ENCODE results near the gene PKDREJ. TPM values are rescaled to one million over a fixed set of nuclear protein-coding genes. Genes with fewer than 3 reads are reported as not detected.
A peak's percentile ranks its signal among the peaks of the same experiment; 100 is the strongest.

Gene PKDREJ
- total and polyA plus RNA-seq, 11 donors: 0.03 to 0.16 (median 0.08) TPM; not detected in 2

DNA sequence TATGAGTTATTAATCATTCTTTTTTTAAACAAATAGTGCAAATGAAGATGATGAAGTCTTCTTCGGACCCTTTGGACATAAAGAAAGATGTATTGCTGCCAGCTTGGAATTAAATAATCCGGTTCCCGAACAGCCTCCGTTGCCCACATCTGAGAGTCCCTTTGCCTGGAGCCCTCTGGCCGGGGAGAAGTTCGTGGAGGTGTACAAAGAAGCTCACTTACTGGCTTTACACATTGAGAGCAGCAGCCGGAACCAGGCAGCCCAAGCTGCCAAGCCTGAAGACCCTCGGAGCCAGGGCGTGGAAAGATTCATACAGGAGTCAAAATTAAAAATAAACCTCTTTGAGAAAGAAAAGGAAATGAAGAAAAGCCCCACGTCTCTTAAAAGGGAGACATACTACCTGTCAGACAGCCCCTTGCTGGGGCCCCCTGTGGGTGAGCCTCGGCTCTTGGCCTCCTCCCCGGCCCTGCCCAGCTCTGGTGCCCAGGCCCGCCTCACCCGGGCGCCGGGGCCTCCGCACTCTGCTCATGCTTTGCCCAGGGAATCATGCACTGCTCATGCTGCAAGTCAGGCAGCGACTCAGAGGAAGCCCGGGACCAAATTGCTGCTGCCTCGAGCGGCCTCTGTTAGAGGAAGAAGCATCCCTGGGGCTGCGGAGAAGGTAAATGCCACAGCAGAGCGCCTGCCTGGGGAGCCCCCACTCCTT is 45.3 kb upstream of the PKDREJ start:
- H3K27me3 ChIP-seq: no peaks in the 10 kb centered on the region
- DNase-seq: peak in 1 of 5 donors; percentile 46
- H3K9me3 ChIP-seq: no peaks in the 10 kb centered on the region
- no peak overlapping the region for H3K27ac ChIP-seq
- TF ChIP-seq, protein P1, sequence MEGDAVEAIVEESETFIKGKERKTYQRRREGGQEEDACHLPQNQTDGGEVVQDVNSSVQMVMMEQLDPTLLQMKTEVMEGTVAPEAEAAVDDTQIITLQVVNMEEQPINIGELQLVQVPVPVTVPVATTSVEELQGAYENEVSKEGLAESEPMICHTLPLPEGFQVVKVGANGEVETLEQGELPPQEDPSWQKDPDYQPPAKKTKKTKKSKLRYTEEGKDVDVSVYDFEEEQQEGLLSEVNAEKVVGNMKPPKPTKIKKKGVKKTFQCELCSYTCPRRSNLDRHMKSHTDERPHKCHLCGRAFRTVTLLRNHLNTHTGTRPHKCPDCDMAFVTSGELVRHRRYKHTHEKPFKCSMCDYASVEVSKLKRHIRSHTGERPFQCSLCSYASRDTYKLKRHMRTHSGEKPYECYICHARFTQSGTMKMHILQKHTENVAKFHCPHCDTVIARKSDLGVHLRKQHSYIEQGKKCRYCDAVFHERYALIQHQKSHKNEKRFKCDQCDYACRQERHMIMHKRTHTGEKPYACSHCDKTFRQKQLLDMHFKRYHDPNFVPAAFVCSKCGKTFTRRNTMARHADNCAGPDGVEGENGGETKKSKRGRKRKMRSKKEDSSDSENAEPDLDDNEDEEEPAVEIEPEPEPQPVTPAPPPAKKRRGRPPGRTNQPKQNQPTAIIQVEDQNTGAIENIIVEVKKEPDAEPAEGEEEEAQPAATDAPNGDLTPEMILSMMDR (IDR thresholded peaks at IDR 0.05): no peak
- no peak for TF ChIP-seq POLR2A (IDR thresholded peaks at IDR 0.05)
- intact Hi-C loops (cut with DNase I): no loop called here
- H3K36me3 ChIP-seq: peaks cover 0 to 4% (median 0%) of the 10 kb centered on the region in 9 donors
- 87 to 91% (median 90%) methylated on average over 17 to 23 of the region's 23 CpGs for WGBS, 4 donors
- peaks cover 0 to 9% (median 0%) of the 10 kb centered on the region in 12 donors for H3K4me1 ChIP-seq
- ATAC-seq: peak in 1 of 4 donors; percentile 27
- H3K4me3 ChIP-seq: no peak overlapping the region

DNA sequence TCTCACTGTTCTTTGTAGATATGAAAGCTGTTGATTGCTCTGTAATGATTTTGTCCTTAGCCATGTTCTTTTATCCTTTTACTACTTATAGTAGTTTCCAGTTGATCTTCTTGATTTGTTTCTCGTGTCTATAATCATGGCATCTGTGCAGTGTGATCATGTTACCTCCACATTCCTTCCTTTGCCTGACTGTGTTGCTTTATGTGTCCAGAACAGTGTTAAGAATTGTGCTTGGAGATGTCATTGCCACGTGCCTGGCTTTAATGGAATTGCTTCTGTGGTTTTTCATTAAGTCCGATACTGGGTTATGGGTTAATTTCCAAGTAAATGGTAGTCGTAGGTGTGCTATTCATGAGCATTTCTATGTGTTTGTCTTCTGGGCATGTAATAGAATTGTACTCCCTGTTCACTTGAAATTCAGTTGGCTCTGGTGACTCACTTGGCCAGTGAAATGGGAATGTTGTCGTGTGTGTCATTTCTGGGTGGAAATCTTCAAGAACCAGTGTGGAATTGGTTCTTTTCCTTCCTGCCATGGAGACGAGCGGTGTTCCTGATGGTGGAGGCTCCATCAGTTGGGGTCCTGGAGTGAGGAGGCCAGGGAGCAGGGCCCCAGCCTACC is 40.3 kb upstream of the PKDREJ start:
- WGBS, 4 donors: 91 to 95% (median 93%) methylated on average over 7 of the region's 7 CpGs
- no peaks in the 10 kb centered on the region for H3K4me1 ChIP-seq
- no peak for TF ChIP-seq POLR2A (IDR thresholded peaks at IDR 0.05)
- TF ChIP-seq, protein P1 (IDR thresholded peaks at IDR 0.05): no peak
- H3K27ac ChIP-seq: no peak overlapping the region
- H3K9me3 ChIP-seq: no peaks in the 10 kb centered on the region
- ATAC-seq (no peak), DNase-seq (peak in 1 of 5 donors; percentile 26)
- no peaks in the 10 kb centered on the region for H3K36me3 ChIP-seq
- H3K4me3 ChIP-seq: no peak overlapping the region
- intact Hi-C loops (cut with DNase I): loop anchor here in 1 of 10 donors (5.0 kb wide), 1 partner anchor 156 kb away; no protein-coding TSS in a partner anchor
- H3K27me3 ChIP-seq: no peaks in the 10 kb centered on the region

- Histone ChIP-seq H3K36me3 (no peaks in the 10 kb centered on the region), H3K27ac (no peak overlapping the region), H3K4me1 (peaks cover 0 to 21% (median 15%) of the 10 kb centered on the region in 12 donors), H3K27me3 (no peaks in the 10 kb centered on the region), H3K4me3 (no peak overlapping the region), H3K9me3 (no peaks in the 10 kb centered on the region)
- DNase-seq (peak in 1 of 5 donors; percentile 27), ATAC-seq (no peak)
- TF ChIP-seq, protein P1 (IDR thresholded peaks at IDR 0.05): no peak
- TF ChIP-seq POLR2A (IDR thresholded peaks at IDR 0.05): no peak
- intact Hi-C loops (cut with DNase I): loop anchor here in 1 of 10 donors (5.0 kb wide), 1 partner anchor 153 kb away; no protein-coding TSS in a partner anchor
- 94 to 98% (median 97%) methylated on average over 7 of the region's 7 CpGs for WGBS, 4 donors
These were observed 37.3 kb upstream of the PKDREJ start for GRCh38 chr22:46300491-46300890.

GRCh38 chr22:46299101-46299500 is 36.0 kb upstream of the PKDREJ start:
- no peak for DNase-seq
- Histone ChIP-seq H3K36me3 (no peaks in the 10 kb centered on the region), H3K4me1 (peaks cover 0 to 23% (median 15%) of the 10 kb centered on the region in 12 donors), H3K9me3 (no peaks in the 10 kb centered on the region), H3K27me3 (no peaks in the 10 kb centered on the region), H3K4me3 (peak overlapping the region in 2 of 12 donors; percentile 1 to 28), H3K27ac (no peak overlapping the region)
- WGBS, 4 donors: 82 to 87% (median 85%) methylated on average over 13 of the region's 13 CpGs
- intact Hi-C loops (cut with DNase I): loop anchor here in 6 of 10 donors (5.0 kb wide), 5 partner anchors 42 to 177 kb away; partner anchors contain the start of genes CDPF1 (in 1 of the 6) and PPARA (in 1 of the 6)
- TF ChIP-seq, protein P1 (IDR thresholded peaks at IDR 0.05): no peak
- no peak for TF ChIP-seq POLR2A (IDR thresholded peaks at IDR 0.05)
- no peak for ATAC-seq
